ENCODE data around the gene PML. TPM values are rescaled to one million over a fixed set of nuclear protein-coding genes. Genes with fewer than 3 reads are reported as not detected.
"Not testable (repeated sequence)": the region's sequence is repeated elsewhere in the genome, so short reads cannot be mapped to it uniquely, and the experiment has no call there.

The PML gene
- total and polyA plus RNA-seq, 2 of the 4 experiments (the other 2 are of a cell fraction): 8.8 to 22.6 TPM

- in situ Hi-C loops (cut with MboI; ENCODE audit: low sequenced_read_pairs): not testable (repeated sequence)
Observed at GRCh38 chr15:74095610-74096009, 101.1 kb downstream of the PML start.

GRCh38 chr15:74096753-74097474, 102.4 kb downstream of the PML start:
- no CpG with 5 or more reads among the region's 27 CpGs for WGBS, 2 experiments (ENCODE audit: extremely low coverage in 2 of 2, insufficient read length in 1 of 2)
- intact Hi-C loops (cut with micrococcal nuclease); H3K27ac ChIP-seq (ENCODE audit: insufficient read depth, low read length); H3K9ac ChIP-seq (ENCODE audit: low read depth, low read length); H2AK5ac ChIP-seq (ENCODE audit: low read depth, low read length); H3K14ac ChIP-seq (replicated peaks; ENCODE audit: low read depth, low read length); BruUV-seq (replicated peaks); H3K27me3 ChIP-seq (ENCODE audit: control insufficient read depth, insufficient read depth, low read length); H3K9me3 ChIP-seq (ENCODE audit: control insufficient read depth, insufficient read depth, low read length); dilution Hi-C loops (cut with HindIII; ENCODE audit: low sequenced_read_pairs, unreplicated experiment); H3K4me2 ChIP-seq (ENCODE audit: low read depth, low read length); H3K79me1 ChIP-seq (ENCODE audit: low read depth in 1 of 2, low read length in 2 of 2); H3K36me3 ChIP-seq (ENCODE audit: control insufficient read depth, insufficient read depth, low read length); H4K8ac ChIP-seq (ENCODE audit: low read depth in 2 of 2, low read length in 2 of 2); H4K20me1 ChIP-seq (ENCODE audit: insufficient read depth, low read length); POLR2A ChIA-PET (ENCODE audit: unreplicated experiment); H3K9me1 ChIP-seq (ENCODE audit: insufficient read depth, low read length); H4K5ac ChIP-seq (ENCODE audit: low read depth, low read length); H3K4ac ChIP-seq (ENCODE audit: low read depth, low read length); H2AFZ ChIP-seq (replicated peaks; ENCODE audit: low read length, poor library complexity); H2BK120ac ChIP-seq (ENCODE audit: low read depth, low read length); H2BK5ac ChIP-seq (ENCODE audit: low read depth, low read length, poor library complexity, severe bottlenecking); H2AK9ac ChIP-seq (replicated peaks; ENCODE audit: low read depth, low read length, poor library complexity); DNase-seq; CTCF ChIA-PET; H3K18ac ChIP-seq (ENCODE audit: low read depth, low read length); H2BK15ac ChIP-seq (ENCODE audit: low read depth, low read length); in situ Hi-C loops (cut with MboI; ENCODE audit: low sequenced_read_pairs); H3K4me1 ChIP-seq (ENCODE audit: control insufficient read depth, insufficient read depth, low read length); H3K56ac ChIP-seq (ENCODE audit: extremely low read depth, insufficient read depth, low read length); H4K91ac ChIP-seq (ENCODE audit: insufficient read depth, low read depth, low read length); H3K23ac ChIP-seq (ENCODE audit: low read depth, low read length); ATAC-seq (ENCODE audit: low read depth); H2BK20ac ChIP-seq (ENCODE audit: low read depth, low read length); H3K4me3 ChIP-seq (ENCODE audit: insufficient read depth, low read depth, low read length): not testable (repeated sequence)

More at GRCh38 chr15:74095610-74096009, 101.1 kb downstream of the PML start:
- H3K27me3 ChIP-seq (ENCODE audit: control insufficient read depth, insufficient read depth, low read length); H3K14ac ChIP-seq (replicated peaks; ENCODE audit: low read depth, low read length); H2BK15ac ChIP-seq (ENCODE audit: low read depth, low read length); H4K91ac ChIP-seq (ENCODE audit: insufficient read depth, low read depth, low read length); ATAC-seq (ENCODE audit: low read depth); H3K4me3 ChIP-seq (ENCODE audit: insufficient read depth, low read depth, low read length); H4K8ac ChIP-seq (ENCODE audit: low read depth in 2 of 2, low read length in 2 of 2); H2BK5ac ChIP-seq (ENCODE audit: low read depth, low read length, poor library complexity, severe bottlenecking); H2AFZ ChIP-seq (replicated peaks; ENCODE audit: low read length, poor library complexity); H3K4me1 ChIP-seq (ENCODE audit: control insufficient read depth, insufficient read depth, low read length); CTCF ChIA-PET; H2AK5ac ChIP-seq (ENCODE audit: low read depth, low read length); DNase-seq; dilution Hi-C loops (cut with HindIII; ENCODE audit: low sequenced_read_pairs, unreplicated experiment); H3K56ac ChIP-seq (ENCODE audit: extremely low read depth, insufficient read depth, low read length); H2AK9ac ChIP-seq (replicated peaks; ENCODE audit: low read depth, low read length, poor library complexity); H4K20me1 ChIP-seq (ENCODE audit: insufficient read depth, low read length); H3K4ac ChIP-seq (ENCODE audit: low read depth, low read length); H3K23ac ChIP-seq (ENCODE audit: low read depth, low read length); H3K27ac ChIP-seq (ENCODE audit: insufficient read depth, low read length); intact Hi-C loops (cut with micrococcal nuclease); H2BK20ac ChIP-seq (ENCODE audit: low read depth, low read length); H3K9me3 ChIP-seq (ENCODE audit: control insufficient read depth, insufficient read depth, low read length); H4K5ac ChIP-seq (ENCODE audit: low read depth, low read length); H3K79me1 ChIP-seq (ENCODE audit: low read depth in 1 of 2, low read length in 2 of 2); H3K36me3 ChIP-seq (ENCODE audit: control insufficient read depth, insufficient read depth, low read length); H3K9me1 ChIP-seq (ENCODE audit: insufficient read depth, low read length); BruUV-seq (replicated peaks); H2BK120ac ChIP-seq (ENCODE audit: low read depth, low read length); POLR2A ChIA-PET (ENCODE audit: unreplicated experiment); H3K4me2 ChIP-seq (ENCODE audit: low read depth, low read length); H3K18ac ChIP-seq (ENCODE audit: low read depth, low read length); H3K9ac ChIP-seq (ENCODE audit: low read depth, low read length): not testable (repeated sequence)
- no CpG with 5 or more reads among the region's 10 CpGs for WGBS, 2 experiments (ENCODE audit: extremely low coverage in 2 of 2, insufficient read length in 1 of 2)

All from IMR-90 (cell line).